ENCODE data around the gene MAGI1.

MAGI1 gene

GRCh38 chr3:66012711-66013110, 26.0 kb downstream of the MAGI1 start:
- DNase-seq = no peak

GRCh38 chr3:66010739-66011655, 27.7 kb downstream of the MAGI1 start:
- DNase-seq = no peak

GRCh38 chr3:66010348-66010738, 28.4 kb downstream of the MAGI1 start:
- DNase-seq = no peak

GRCh38 chr3:66004244-66004643, 34.5 kb downstream of the MAGI1 start:
- DNase-seq = no peak

GRCh38 chr3:66001626-66002025, 37.1 kb downstream of the MAGI1 start:
- DNase-seq = no peak

GRCh38 chr3:66000506-66000905, 38.2 kb downstream of the MAGI1 start:
- DNase-seq = no peak

GRCh38 chr3:65999606-66000005, 39.1 kb downstream of the MAGI1 start:
- no peak for DNase-seq

GRCh38 chr3:65996589-65996988, 42.1 kb downstream of the MAGI1 start:
- DNase-seq = no peak

GRCh38 chr3:65995515-65995914, 43.2 kb downstream of the MAGI1 start:
- DNase-seq = no peak

- no peak for DNase-seq
Observed at GRCh38 chr3:65995030-65995429, 43.7 kb downstream of the MAGI1 start.

- DNase-seq = no peak
Observed at GRCh38 chr3:65993134-65993900, 45.4 kb downstream of the MAGI1 start.

GRCh38 chr3:65992106-65992505, 46.6 kb downstream of the MAGI1 start:
- no peak for DNase-seq

GRCh38 chr3:65988411-65989180, 50.1 kb downstream of the MAGI1 start:
- no peak for DNase-seq

- DNase-seq = no peak
Observed at GRCh38 chr3:65986285-65986684, 52.4 kb downstream of the MAGI1 start.

- DNase-seq = no peak
Observed at GRCh38 chr3:65984975-65985374, 53.7 kb downstream of the MAGI1 start.

GRCh38 chr3:65983100-65983499, 55.6 kb downstream of the MAGI1 start:
- DNase-seq = no peak

GRCh38 chr3:65979731-65980130, 59.0 kb downstream of the MAGI1 start:
- DNase-seq = no peak

GRCh38 chr3:65979162-65979561, 59.6 kb downstream of the MAGI1 start:
- no peak for DNase-seq

GRCh38 chr3:65978116-65978515, 60.6 kb downstream of the MAGI1 start:
- no peak for DNase-seq

- no peak for DNase-seq
Observed at GRCh38 chr3:65975032-65975431, 63.7 kb downstream of the MAGI1 start.

GRCh38 chr3:65974509-65974908, 64.2 kb downstream of the MAGI1 start:
- DNase-seq = no peak

GRCh38 chr3:65972765-65973164, 66.0 kb downstream of the MAGI1 start:
- DNase-seq = no peak

Measured in stimulated activated CD4-positive, alpha-beta T cell treated with anti-CD3 and anti-CD28 coated beads, Interleukin-4, amount 100 ng/mL, for 1 hour (primary cell).